CD4-positive, alpha-beta T cell (primary cell): Measurements from ENCODE around the gene FARS2. TPM values are rescaled to one million over a fixed set of nuclear protein-coding genes. Genes with fewer than 3 reads are reported as not detected.

ENCODE experiments used
- ATAC-seq: fragments of 200-7000 bp; cut with Tn5 transposase; one replicate; pipeline ENCODE4 v1.10.0; 2022; ENCODE audit warnings: mild to moderate bottlenecking; ENCODE audit not compliant: poor library complexity
- CTCF ChIA-PET: fragments of 350-600 bp; sonication (Branson Sonifier 250); formaldehyde crosslinking; loops from one replicate; lab custom pipeline; 2021; ENCODE audit warnings: antibody characterized with exemption, inconsistent platforms; lab: Charles Lee
- POLR2A ChIA-PET: fragments of 350-600 bp; sonication (Branson Sonifier 250); formaldehyde crosslinking; loops from one replicate; lab custom pipeline; 2021; ENCODE audit warnings: antibody characterized with exemption, inconsistent platforms; lab: Charles Lee
- DNase-seq, 14 experiments: peaks; one replicate each; pipeline ENCODE4 v3.0.0-alpha.2; 2013 to 2020; ENCODE audit warnings: mixed read lengths in 2 of 14
- H3K27ac ChIP-seq, 2 donors: one replicate each; pipeline versions ENCODE4 v1.5.1 to v1.7.0; 2013; ENCODE audit warnings: low read length in 2 of 2, low read depth in 1 of 2, mild to moderate bottlenecking in 1 of 2
- H3K27me3 ChIP-seq, 2 experiments: 1 replicate in 1 of 2; 2 replicates in 1 of 2; pipeline versions ENCODE4 v1.6.1 to v1.7.0; 2013; ENCODE audit warnings: low read length in 2 of 2, control low read depth in 1 of 2, mild to moderate bottlenecking in 1 of 2, moderate library complexity in 1 of 2; ENCODE audit not compliant: insufficient read depth in 2 of 2, control insufficient read depth in 1 of 2
- H3K36me3 ChIP-seq: one replicate; pipeline ENCODE4 v1.6.1; 2013; ENCODE audit warnings: low read length, control low read depth; ENCODE audit not compliant: insufficient read depth
- H3K4me1 ChIP-seq: one replicate; pipeline ENCODE4 v1.6.1; 2013; ENCODE audit warnings: low read length, control low read depth; ENCODE audit not compliant: insufficient read depth
- H3K4me3 ChIP-seq: one replicate; pipeline ENCODE4 v1.5.1; 2013; ENCODE audit warnings: mild to moderate bottlenecking, low read length, moderate library complexity
- H3K9me3 ChIP-seq, 2 experiments: 1 replicate in 1 of 2; 2 replicates in 1 of 2; pipeline versions ENCODE4 v1.6.1 to v1.7.0; 2013; ENCODE audit warnings: low read length in 2 of 2, mild to moderate bottlenecking in 2 of 2, control low read depth in 1 of 2, moderate library complexity in 1 of 2; ENCODE audit not compliant: control insufficient read depth in 1 of 2, insufficient read depth in 1 of 2
- H3K27ac Mint-ChIP-seq: one replicate; pipeline ENCODE4 v1.8.0; 2020; ENCODE audit warnings: mixed read lengths
- H3K27me3 Mint-ChIP-seq: one replicate; pipeline ENCODE4 v1.8.0; 2021; ENCODE audit warnings: mixed read lengths
- H3K36me3 Mint-ChIP-seq: one replicate; pipeline ENCODE4 v1.8.0; 2021; ENCODE audit warnings: low read depth, mixed read lengths
- H3K4me1 Mint-ChIP-seq: one replicate; pipeline ENCODE4 v1.8.0; 2021; ENCODE audit warnings: low read depth, mixed read lengths
- H3K4me3 Mint-ChIP-seq: one replicate; pipeline ENCODE4 v1.8.0; 2020; ENCODE audit warnings: mild to moderate bottlenecking, mixed read lengths
- H3K9me3 Mint-ChIP-seq: one replicate; pipeline ENCODE4 v1.8.0; 2020; ENCODE audit warnings: mixed read lengths
- CTCF ChIP-seq: fragments of 200-600 bp; IDR thresholded peaks from one replicate; pipeline ENCODE4 v1.8.0; 2022; ENCODE audit warnings: antibody characterized with exemption, mild to moderate bottlenecking
- intact Hi-C, 2 experiments: fragments of 100-400 bp; cut with DNase I in 1 of 2; cut with micrococcal nuclease in 1 of 2; formaldehyde crosslinking; loops; one replicate each; pipeline versions ENCODE4 v1.15.1 to v1.9.0; 2023 to 2025; cut with DNase I, micrococcal nuclease
- total RNA-seq, 174 experiments: library from RNA in 2 of 174; stranded (reverse) in 2 of 174; gene quantifications; one replicate each; pipeline ENCODE4 v1.2.3 and lab custom pipeline; 2021 to 2026

Gene FARS2
- total RNA-seq, 2 experiments from 2014 or later = 12.6 to 12.8 TPM

GRCh38 chr6:5537967-5538366 is 276.7 kb downstream of the FARS2 start:
- H3K9me3 ChIP-seq = no peaks in the 10 kb centered on the region
- Mint-ChIP-seq H3K4me1 (peaks cover 5% of the 10 kb centered on the region), H3K9me3 (peaks cover 6% of the 10 kb centered on the region), H3K4me3 (no peak overlapping the region), H3K27ac (no peak overlapping the region), H3K27me3 (no peaks in the 10 kb centered on the region), H3K36me3 (peaks cover 24% of the 10 kb centered on the region)
- no peaks in the 10 kb centered on the region for H3K4me1 ChIP-seq
- H3K36me3 ChIP-seq = no peaks in the 10 kb centered on the region
- DNase-seq (no peak), ATAC-seq (no peak)
- H3K4me3 ChIP-seq = no peak overlapping the region
- H3K27ac ChIP-seq = no peak overlapping the region
- H3K27me3 ChIP-seq = no peaks in the 10 kb centered on the region
- TF ChIP-seq CTCF = no peak
- ChIA-PET CTCF (no interaction called here), POLR2A (no interaction called here)
- intact Hi-C loops = no loop called here

- ATAC-seq = no peak
- Mint-ChIP-seq H3K36me3 (peaks cover 37% of the 10 kb centered on the region), H3K4me3 (no peak overlapping the region), H3K27ac (no peak overlapping the region), H3K4me1 (peaks cover 5% of the 10 kb centered on the region), H3K9me3 (peaks cover 3% of the 10 kb centered on the region), H3K27me3 (no peaks in the 10 kb centered on the region)
- ChIA-PET POLR2A (no interaction called here), CTCF (no interaction called here)
- intact Hi-C loops = no loop called here
- H3K9me3 ChIP-seq = no peaks in the 10 kb centered on the region
- DNase-seq = no peak
- no peak overlapping the region for H3K4me3 ChIP-seq
- H3K27me3 ChIP-seq = no peaks in the 10 kb centered on the region
- no peaks in the 10 kb centered on the region for H3K36me3 ChIP-seq
- H3K4me1 ChIP-seq = no peaks in the 10 kb centered on the region
- no peak overlapping the region for H3K27ac ChIP-seq
- TF ChIP-seq CTCF = no peak
Measured at GRCh38 chr6:5540370-5540769, 279.1 kb downstream of the FARS2 start.

- no peak for ATAC-seq
- TF ChIP-seq CTCF = no peak
- Mint-ChIP-seq H3K36me3 (peaks cover 42% of the 10 kb centered on the region), H3K9me3 (peaks cover 3% of the 10 kb centered on the region), H3K27me3 (no peaks in the 10 kb centered on the region), H3K4me3 (no peak overlapping the region), H3K27ac (no peak overlapping the region), H3K4me1 (peaks cover 5% of the 10 kb centered on the region)
- no peak overlapping the region for H3K4me3 ChIP-seq
- no peaks in the 10 kb centered on the region for H3K9me3 ChIP-seq
- no peaks in the 10 kb centered on the region for H3K27me3 ChIP-seq
- H3K4me1 ChIP-seq = no peaks in the 10 kb centered on the region
- CTCF ChIA-PET = no interaction called here
- no peak for DNase-seq
- intact Hi-C loops = no loop called here
- POLR2A ChIA-PET = no interaction called here
- no peaks in the 10 kb centered on the region for H3K36me3 ChIP-seq
- H3K27ac ChIP-seq = no peak overlapping the region
Measured at GRCh38 chr6:5541025-5541424, 279.7 kb downstream of the FARS2 start.
